ENCODE results near the gene MPZL3. TPM values are rescaled to one million over a fixed set of nuclear protein-coding genes. Genes with fewer than 3 reads are reported as not detected.

The MPZL3 gene
- total RNA-seq, 1 experiment from 2014 or later: 8.7 TPM

DNA sequence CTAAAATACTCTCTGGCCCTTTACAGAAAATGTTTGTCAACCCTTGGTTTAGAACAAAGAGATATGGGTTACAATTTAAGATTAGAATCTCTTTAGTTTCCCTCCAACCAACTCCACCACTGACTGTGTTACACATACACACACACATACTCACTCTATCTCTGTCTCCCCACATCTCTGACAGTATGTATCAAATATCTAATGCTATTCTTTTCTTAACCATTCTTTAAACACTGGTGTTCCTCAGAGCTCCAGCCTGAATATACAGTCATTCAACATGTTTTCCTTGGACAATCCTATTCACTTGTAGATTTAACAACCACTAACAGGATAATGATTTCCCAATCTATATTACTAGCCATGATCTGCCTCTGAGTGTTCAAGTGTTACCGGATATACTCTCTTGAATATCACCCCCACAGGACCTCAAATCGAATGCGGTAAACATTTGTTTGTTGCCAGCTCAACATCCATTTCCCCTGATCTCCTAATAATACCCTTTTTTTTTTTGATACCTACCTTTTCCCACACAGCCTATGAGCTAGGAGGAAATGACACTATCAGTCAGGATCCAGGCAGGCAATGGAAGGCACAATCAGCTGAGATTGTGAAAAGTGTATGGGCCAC lies 6.1 kb downstream of the MPZL3 start:
- BruUV-seq (replicated peaks): no TSS peak
- H3K9me2 ChIP-seq (ENCODE audit: insufficient read depth): no peaks in the 10 kb centered on the region
- no peak for TF ChIP-seq RAD21 (IDR thresholded peaks at IDR 0.05; ENCODE audit: low read depth)
- TF ChIP-seq, protein P1, sequence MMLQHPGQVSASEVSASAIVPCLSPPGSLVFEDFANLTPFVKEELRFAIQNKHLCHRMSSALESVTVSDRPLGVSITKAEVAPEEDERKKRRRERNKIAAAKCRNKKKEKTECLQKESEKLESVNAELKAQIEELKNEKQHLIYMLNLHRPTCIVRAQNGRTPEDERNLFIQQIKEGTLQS (IDR thresholded peaks at IDR 0.05): no peak
- no peak for TF ChIP-seq POLR2A (IDR thresholded peaks at IDR 0.05; ENCODE audit: borderline replicate concordance, extremely low read depth, insufficient read depth, insufficient read length)
- no peak for TF ChIP-seq YY1 (IDR thresholded peaks at IDR 0.05; ENCODE audit: extremely low read depth, insufficient replicate concordance, low read depth, low read length)
- no peak for TF ChIP-seq EZH2 (IDR thresholded peaks at IDR 0.05)
- TF ChIP-seq SRF (IDR thresholded peaks at IDR 0.05; ENCODE audit: low read depth): no peak
- no peak overlapping the region for H3K9ac ChIP-seq (ENCODE audit: low read length)
- ChIA-PET RAD21 (ENCODE audit: low non-redundant PET in 1 of 2, low total read pairs in 2 of 2, uncharacterized antibody in 2 of 2, unreplicated experiment in 2 of 2) (interaction anchor here (0.6 to 0.7 kb wide), 2 partner anchors 45 to 47 kb away, joined by 3 read pairs; no protein-coding TSS in a partner anchor), CTCF (no interaction called here), POLR2A (no interaction called here)
- H3K4me2 ChIP-seq (ENCODE audit: low read length): no peak overlapping the region
- no peaks in the 10 kb centered on the region for H3K27me3 ChIP-seq (ENCODE audit: insufficient read depth, low read length)
- intact Hi-C loops (cut with micrococcal nuclease): no loop called here
- no peaks in the 10 kb centered on the region for H3K9me3 ChIP-seq (ENCODE audit: control insufficient read depth in 1 of 2, insufficient read depth in 1 of 2, low read depth in 1 of 2, low read length in 2 of 2)
- H3K4me1 ChIP-seq (ENCODE audit: control insufficient read depth in 1 of 2, insufficient read depth in 2 of 2, low read length in 2 of 2): peaks cover 19 to 27% of the 10 kb centered on the region in 2 experiments
- no peak overlapping the region for H3K27ac ChIP-seq (ENCODE audit: low read depth, low read length)
- no peaks in the 10 kb centered on the region for H3K36me3 ChIP-seq (ENCODE audit: control insufficient read depth in 1 of 2, insufficient read depth in 2 of 2, low read length in 2 of 2)
- H3K79me2 ChIP-seq (ENCODE audit: insufficient read depth, low read length): peaks cover 4% of the 10 kb centered on the region; the same call in 1 of the 2 replicates
- H2AFZ ChIP-seq (ENCODE audit: low read depth, low read length, poor library complexity, severe bottlenecking): no peak overlapping the region
- no peak for DNase-seq (ENCODE audit: low read depth, low spot score)
- no peak overlapping the region for H3K4me3 ChIP-seq (replicated peaks in 1 of 2; ENCODE audit: low read depth in 1 of 2, low read length in 2 of 2)
- no peaks in the 10 kb centered on the region for H4K20me1 ChIP-seq (ENCODE audit: insufficient read depth)
- ATAC-seq: no peak

DNA sequence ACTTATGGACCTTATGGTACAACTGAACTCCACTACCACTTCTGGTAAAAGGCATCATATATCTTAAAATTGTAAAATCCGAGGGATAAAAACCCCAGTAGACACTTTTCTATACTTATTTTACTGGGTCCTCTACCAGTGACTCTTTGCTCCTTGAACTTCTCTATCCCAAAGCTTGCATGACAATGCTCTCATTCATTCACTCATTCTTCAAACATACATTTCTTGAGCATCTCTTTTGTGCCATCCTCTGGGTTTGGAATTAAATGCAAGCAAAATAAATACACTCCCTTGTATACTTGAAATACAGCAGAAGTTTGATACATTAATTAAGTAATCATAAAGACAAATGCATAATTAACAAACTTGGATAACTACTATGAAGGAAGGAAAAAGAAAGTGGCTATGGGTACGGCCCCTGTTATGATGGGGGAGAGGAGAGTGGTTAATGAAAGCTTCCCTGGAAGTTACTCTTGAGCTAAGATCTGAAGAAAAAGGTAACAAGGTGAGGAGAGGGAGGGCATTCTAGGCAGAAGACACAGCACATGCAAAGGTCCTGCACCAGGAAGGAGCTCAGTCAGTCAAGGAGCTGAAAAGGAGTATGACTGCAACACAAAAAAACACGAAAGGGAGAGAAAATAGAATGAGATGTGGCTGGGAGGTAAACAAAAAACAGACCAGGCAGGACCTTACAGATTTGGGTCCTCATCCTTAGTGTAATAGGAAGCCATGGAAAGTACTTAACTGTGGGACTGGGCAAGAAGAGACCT lies 8.0 kb downstream of the MPZL3 start:
- Histone ChIP-seq H3K27ac (ENCODE audit: low read depth, low read length) (no peak overlapping the region), H3K9me3 (ENCODE audit: control insufficient read depth in 1 of 2, insufficient read depth in 1 of 2, low read depth in 1 of 2, low read length in 2 of 2) (no peaks in the 10 kb centered on the region), H3K9ac (ENCODE audit: low read length) (no peak overlapping the region), H3K4me3 (replicated peaks in 1 of 2; ENCODE audit: low read depth in 1 of 2, low read length in 2 of 2) (no peak overlapping the region), H3K36me3 (ENCODE audit: control insufficient read depth in 1 of 2, insufficient read depth in 2 of 2, low read length in 2 of 2) (no peaks in the 10 kb centered on the region), H3K9me2 (ENCODE audit: insufficient read depth) (no peaks in the 10 kb centered on the region), H3K4me2 (ENCODE audit: low read length) (no peak overlapping the region), H4K20me1 (ENCODE audit: insufficient read depth) (no peaks in the 10 kb centered on the region), H3K4me1 (ENCODE audit: control insufficient read depth in 1 of 2, insufficient read depth in 2 of 2, low read length in 2 of 2) (peaks cover 28 to 34% of the 10 kb centered on the region in 2 experiments), H3K27me3 (ENCODE audit: insufficient read depth, low read length) (no peaks in the 10 kb centered on the region), H3K79me2 (ENCODE audit: insufficient read depth, low read length) (no peaks in the 10 kb centered on the region; the same call in 1 of the 2 replicates), H2AFZ (ENCODE audit: low read depth, low read length, poor library complexity, severe bottlenecking) (no peak overlapping the region)
- ChIA-PET RAD21 (ENCODE audit: low non-redundant PET in 1 of 2, low total read pairs in 2 of 2, uncharacterized antibody in 2 of 2, unreplicated experiment in 2 of 2) (no interaction called here), POLR2A (no interaction called here), CTCF (no interaction called here)
- ATAC-seq: no peak
- no peak for DNase-seq (ENCODE audit: low read depth, low spot score)
- no TSS peak for BruUV-seq (replicated peaks)
- intact Hi-C loops (cut with micrococcal nuclease): no loop called here
- TF ChIP-seq JUND (IDR thresholded peaks at IDR 0.05) (no peak), POLR2AphosphoS5 (IDR thresholded peaks at IDR 0.05; ENCODE audit: low read depth, low read length) (no peak), SRF (IDR thresholded peaks at IDR 0.05; ENCODE audit: low read depth) (no peak), ELF1 (IDR thresholded peaks at IDR 0.05; ENCODE audit: borderline replicate concordance, low read depth) (no peak), TCF7L2 (IDR thresholded peaks at IDR 0.05; ENCODE audit: borderline replicate concordance, extremely low read depth, insufficient read depth, insufficient read length) (no peak)
- TF ChIP-seq, protein P2, sequence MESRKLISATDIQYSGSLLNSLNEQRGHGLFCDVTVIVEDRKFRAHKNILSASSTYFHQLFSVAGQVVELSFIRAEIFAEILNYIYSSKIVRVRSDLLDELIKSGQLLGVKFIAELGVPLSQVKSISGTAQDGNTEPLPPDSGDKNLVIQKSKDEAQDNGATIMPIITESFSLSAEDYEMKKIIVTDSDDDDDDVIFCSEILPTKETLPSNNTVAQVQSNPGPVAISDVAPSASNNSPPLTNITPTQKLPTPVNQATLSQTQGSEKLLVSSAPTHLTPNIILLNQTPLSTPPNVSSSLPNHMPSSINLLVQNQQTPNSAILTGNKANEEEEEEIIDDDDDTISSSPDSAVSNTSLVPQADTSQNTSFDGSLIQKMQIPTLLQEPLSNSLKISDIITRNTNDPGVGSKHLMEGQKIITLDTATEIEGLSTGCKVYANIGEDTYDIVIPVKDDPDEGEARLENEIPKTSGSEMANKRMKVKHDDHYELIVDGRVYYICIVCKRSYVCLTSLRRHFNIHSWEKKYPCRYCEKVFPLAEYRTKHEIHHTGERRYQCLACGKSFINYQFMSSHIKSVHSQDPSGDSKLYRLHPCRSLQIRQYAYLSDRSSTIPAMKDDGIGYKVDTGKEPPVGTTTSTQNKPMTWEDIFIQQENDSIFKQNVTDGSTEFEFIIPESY (IDR thresholded peaks at IDR 0.05; ENCODE audit: extremely low read depth, insufficient replicate concordance, low read length): no peak
- TF ChIP-seq, protein P1 (IDR thresholded peaks at IDR 0.05): no peak
- TF ChIP-seq, protein P3, sequence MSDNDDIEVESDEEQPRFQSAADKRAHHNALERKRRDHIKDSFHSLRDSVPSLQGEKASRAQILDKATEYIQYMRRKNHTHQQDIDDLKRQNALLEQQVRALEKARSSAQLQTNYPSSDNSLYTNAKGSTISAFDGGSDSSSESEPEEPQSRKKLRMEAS (IDR thresholded peaks at IDR 0.05): no peak
